ENCODE results near the gene MED22. TPM values are rescaled to one million over a fixed set of nuclear protein-coding genes. Genes with fewer than 3 reads are reported as not detected.

The MED22 gene
- total RNA-seq, 1 experiment from 2014 or later: 18.6 TPM

DNA sequence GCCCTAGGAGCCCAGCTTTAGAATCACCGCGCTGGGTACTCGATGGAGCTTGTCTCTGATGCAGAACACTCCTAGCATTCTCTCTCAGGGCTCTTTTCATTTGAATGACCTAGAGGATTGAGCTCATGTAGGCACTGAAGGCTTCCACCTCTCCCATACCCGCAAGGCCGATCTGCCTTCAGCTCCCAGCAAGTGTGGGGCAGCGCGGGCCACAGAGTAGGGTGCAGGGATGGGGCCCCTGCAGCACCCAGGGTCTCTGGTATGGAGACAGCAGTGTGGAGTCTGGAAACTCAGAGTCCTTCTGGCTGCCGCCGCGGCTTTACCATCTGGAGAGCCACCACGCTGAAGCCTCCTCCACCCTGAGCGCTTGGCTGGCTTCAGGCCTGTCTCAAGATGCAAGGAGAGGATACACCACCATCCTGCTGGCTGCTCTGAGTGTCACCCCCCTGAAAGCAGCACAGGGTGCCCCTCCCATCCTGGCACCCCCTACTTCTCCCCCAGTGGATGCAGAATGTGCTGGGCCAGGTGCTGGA is 41.2 kb upstream of the MED22 start:
- ChIA-PET CTCF (no interaction called here), POLR2A (no interaction called here), RAD21 (ENCODE audit: low non-redundant PET in 1 of 2, low total read pairs in 2 of 2, uncharacterized antibody in 2 of 2, unreplicated experiment in 2 of 2) (no interaction called here)
- no peaks in the 10 kb centered on the region for H3K9me2 ChIP-seq (ENCODE audit: insufficient read depth)
- H3K9me3 ChIP-seq (ENCODE audit: control insufficient read depth in 1 of 2, insufficient read depth in 1 of 2, low read depth in 1 of 2, low read length in 2 of 2): no peaks in the 10 kb centered on the region
- TF ChIP-seq EGR1 (IDR thresholded peaks at IDR 0.05; ENCODE audit: low read depth) (no peak), POLR2AphosphoS5 (IDR thresholded peaks at IDR 0.05; ENCODE audit: low read depth, low read length) (no peak), TCF7L2 (IDR thresholded peaks at IDR 0.05; ENCODE audit: borderline replicate concordance, extremely low read depth, insufficient read depth, insufficient read length) (no peak), CEBPB (IDR thresholded peaks at IDR 0.05; ENCODE audit: low read depth) (no peak), SRF (IDR thresholded peaks at IDR 0.05; ENCODE audit: low read depth) (no peak), SIN3A (IDR thresholded peaks at IDR 0.05; ENCODE audit: low read depth) (no peak), ZFX (IDR thresholded peaks at IDR 0.05) (no peak), EZH2 (IDR thresholded peaks at IDR 0.05) (no peak), YY1 (IDR thresholded peaks at IDR 0.05; ENCODE audit: extremely low read depth, insufficient replicate concordance, low read depth, low read length) (no peak), ELF1 (IDR thresholded peaks at IDR 0.05; ENCODE audit: borderline replicate concordance, low read depth) (no peak), FOSL1 (IDR thresholded peaks at IDR 0.05; ENCODE audit: low read depth) (no peak)
- no peaks in the 10 kb centered on the region for H3K27me3 ChIP-seq (ENCODE audit: insufficient read depth, low read length)
- BruUV-seq (replicated peaks): no TSS peak
- ATAC-seq (no peak), DNase-seq (ENCODE audit: low read depth, low spot score) (no peak)
- no peaks in the 10 kb centered on the region for H3K4me1 ChIP-seq (ENCODE audit: control insufficient read depth in 1 of 2, insufficient read depth in 2 of 2, low read length in 2 of 2)
- H3K27ac ChIP-seq (ENCODE audit: low read depth, low read length): no peak overlapping the region
- H3K36me3 ChIP-seq (ENCODE audit: control insufficient read depth in 1 of 2, insufficient read depth in 2 of 2, low read length in 2 of 2): no peaks in the 10 kb centered on the region
- no peak overlapping the region for H2AFZ ChIP-seq (ENCODE audit: low read depth, low read length, poor library complexity, severe bottlenecking)
- H3K4me2 ChIP-seq (ENCODE audit: low read length): no peak overlapping the region
- H4K20me1 ChIP-seq (ENCODE audit: insufficient read depth): no peaks in the 10 kb centered on the region
- H3K9ac ChIP-seq (ENCODE audit: low read length): no peak overlapping the region
- intact Hi-C loops (cut with micrococcal nuclease): no loop called here
- no peak overlapping the region for H3K4me3 ChIP-seq (replicated peaks in 1 of 2; ENCODE audit: low read depth in 1 of 2, low read length in 2 of 2)
- H3K79me2 ChIP-seq (ENCODE audit: insufficient read depth, low read length): no peaks in the 10 kb centered on the region

DNA sequence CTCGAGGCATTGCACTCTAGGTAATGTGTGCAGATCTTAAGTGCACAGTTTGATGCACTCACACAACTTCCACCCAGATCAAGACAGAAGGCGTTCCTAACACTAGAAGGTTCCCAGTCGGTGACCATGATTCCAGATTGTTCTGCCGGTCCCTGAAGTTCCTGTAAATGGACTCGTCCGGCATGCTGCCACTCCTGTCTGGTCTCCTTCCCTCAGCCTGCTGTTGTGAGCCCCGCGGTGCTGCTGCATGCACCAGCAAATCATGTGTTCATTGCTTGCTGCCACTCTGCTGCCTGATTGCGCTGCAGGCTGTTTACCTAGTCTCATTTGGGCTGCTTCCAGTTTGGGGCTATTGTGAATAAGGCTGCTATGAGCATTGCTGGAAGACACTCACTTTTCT is 39.7 kb upstream of the MED22 start:
- intact Hi-C loops (cut with micrococcal nuclease): no loop called here
- CTCF ChIA-PET: no interaction called here
- Histone ChIP-seq H3K4me1 (ENCODE audit: control insufficient read depth in 1 of 2, insufficient read depth in 2 of 2, low read length in 2 of 2) (no peaks in the 10 kb centered on the region), H2AFZ (ENCODE audit: low read depth, low read length, poor library complexity, severe bottlenecking) (no peak overlapping the region), H3K4me2 (ENCODE audit: low read length) (no peak overlapping the region), H3K9ac (ENCODE audit: low read length) (no peak overlapping the region), H4K20me1 (ENCODE audit: insufficient read depth) (no peaks in the 10 kb centered on the region), H3K4me3 (replicated peaks in 1 of 2; ENCODE audit: low read depth in 1 of 2, low read length in 2 of 2) (no peak overlapping the region), H3K36me3 (ENCODE audit: control insufficient read depth in 1 of 2, insufficient read depth in 2 of 2, low read length in 2 of 2) (no peaks in the 10 kb centered on the region), H3K9me2 (ENCODE audit: insufficient read depth) (no peaks in the 10 kb centered on the region), H3K79me2 (ENCODE audit: insufficient read depth, low read length) (no peaks in the 10 kb centered on the region), H3K27me3 (ENCODE audit: insufficient read depth, low read length) (no peaks in the 10 kb centered on the region), H3K27ac (ENCODE audit: low read depth, low read length) (no peak overlapping the region), H3K9me3 (ENCODE audit: control insufficient read depth in 1 of 2, insufficient read depth in 1 of 2, low read depth in 1 of 2, low read length in 2 of 2) (peaks cover 0 to 9% of the 10 kb centered on the region in 2 experiments; a peak in 1 of 4 replicates)
- TF ChIP-seq ELF1 (IDR thresholded peaks at IDR 0.05; ENCODE audit: borderline replicate concordance, low read depth) (no peak), YY1 (IDR thresholded peaks at IDR 0.05; ENCODE audit: extremely low read depth, insufficient replicate concordance, low read depth, low read length) (no peak)
- POLR2A ChIA-PET: no interaction called here
- RAD21 ChIA-PET (ENCODE audit: low non-redundant PET in 1 of 2, low total read pairs in 2 of 2, uncharacterized antibody in 2 of 2, unreplicated experiment in 2 of 2): no interaction called here
- DNase-seq (ENCODE audit: low read depth, low spot score) (no peak), ATAC-seq (no peak)
- no TSS peak for BruUV-seq (replicated peaks)
